ENCODE results near the gene TNP1. TPM values are rescaled to one million over a fixed set of nuclear protein-coding genes. Genes with fewer than 3 reads are reported as not detected.

Gene TNP1, protein sequence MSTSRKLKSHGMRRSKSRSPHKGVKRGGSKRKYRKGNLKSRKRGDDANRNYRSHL
- total RNA-seq: not detected in 2 replicates

DNA sequence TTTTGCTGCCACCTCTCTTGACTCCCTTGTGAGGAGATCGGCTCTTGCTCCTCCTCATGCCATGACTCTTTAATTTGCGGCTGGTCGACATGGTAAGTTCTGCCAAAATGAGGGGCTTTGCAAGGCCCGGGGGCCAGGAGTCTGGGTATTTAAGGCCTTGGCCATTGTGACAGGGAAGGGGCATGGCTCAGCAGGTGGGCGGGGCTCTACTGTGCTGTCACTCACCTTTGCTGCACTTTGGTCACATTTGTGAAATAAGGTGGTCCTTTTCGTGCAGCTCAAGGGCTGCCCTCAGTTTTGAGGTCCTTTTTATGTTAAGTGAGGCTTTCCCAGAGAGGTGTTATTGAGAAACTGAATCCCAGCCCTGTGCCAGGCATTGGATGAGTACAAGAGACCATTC is at the start of gene TNP1:
TSS of gene TNP1 (minus strand) at position 121 of the 400 bp plus-strand sequence. CDS start at position 91, 30 bp downstream.
- DNase-seq (ENCODE audit: low read depth) (no peak), FAIRE-seq (no peak)
- no peak within 1 kb of the TSS for H3K4me3 ChIP-seq (ENCODE audit: low read depth, low read length)
- TF ChIP-seq, protein P1, sequence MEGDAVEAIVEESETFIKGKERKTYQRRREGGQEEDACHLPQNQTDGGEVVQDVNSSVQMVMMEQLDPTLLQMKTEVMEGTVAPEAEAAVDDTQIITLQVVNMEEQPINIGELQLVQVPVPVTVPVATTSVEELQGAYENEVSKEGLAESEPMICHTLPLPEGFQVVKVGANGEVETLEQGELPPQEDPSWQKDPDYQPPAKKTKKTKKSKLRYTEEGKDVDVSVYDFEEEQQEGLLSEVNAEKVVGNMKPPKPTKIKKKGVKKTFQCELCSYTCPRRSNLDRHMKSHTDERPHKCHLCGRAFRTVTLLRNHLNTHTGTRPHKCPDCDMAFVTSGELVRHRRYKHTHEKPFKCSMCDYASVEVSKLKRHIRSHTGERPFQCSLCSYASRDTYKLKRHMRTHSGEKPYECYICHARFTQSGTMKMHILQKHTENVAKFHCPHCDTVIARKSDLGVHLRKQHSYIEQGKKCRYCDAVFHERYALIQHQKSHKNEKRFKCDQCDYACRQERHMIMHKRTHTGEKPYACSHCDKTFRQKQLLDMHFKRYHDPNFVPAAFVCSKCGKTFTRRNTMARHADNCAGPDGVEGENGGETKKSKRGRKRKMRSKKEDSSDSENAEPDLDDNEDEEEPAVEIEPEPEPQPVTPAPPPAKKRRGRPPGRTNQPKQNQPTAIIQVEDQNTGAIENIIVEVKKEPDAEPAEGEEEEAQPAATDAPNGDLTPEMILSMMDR (IDR thresholded peaks at IDR 0.05; ENCODE audit: insufficient read depth, low read length, severe bottlenecking): no peak
- H3K36me3 ChIP-seq (ENCODE audit: control insufficient read depth, insufficient read depth, low read length): no peaks in the 10 kb centered on the region
- H3K27me3 ChIP-seq (ENCODE audit: control insufficient read depth, insufficient read depth, low read length): no peaks in the 10 kb centered on the region

DNA sequence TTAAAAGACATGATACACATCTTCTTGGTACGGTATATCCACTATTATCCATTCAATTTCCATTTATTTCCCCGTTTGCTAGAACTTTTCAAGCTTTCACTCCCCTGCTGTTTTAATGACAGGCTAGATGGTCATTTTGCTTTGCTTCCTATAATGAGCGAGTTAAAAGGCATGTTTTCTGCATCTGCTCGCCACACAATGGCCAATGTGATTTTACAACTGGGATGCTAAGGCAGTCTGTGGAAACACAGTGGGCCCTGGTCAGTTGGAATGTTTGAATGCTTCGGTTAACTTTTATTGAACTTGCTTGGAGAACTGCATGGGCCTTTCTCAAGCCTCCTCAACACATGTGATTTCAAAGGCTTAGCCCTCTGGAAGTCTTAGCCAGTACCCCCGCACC is 48.4 kb upstream of the TNP1 start:
- TF ChIP-seq, protein P1 (IDR thresholded peaks at IDR 0.05; ENCODE audit: insufficient read depth, low read length, severe bottlenecking): no peak
- H3K27me3 ChIP-seq (ENCODE audit: control insufficient read depth, insufficient read depth, low read length): no peaks in the 10 kb centered on the region
- FAIRE-seq (no peak), DNase-seq (ENCODE audit: low read depth) (no peak)
- no peak overlapping the region for H3K4me3 ChIP-seq (ENCODE audit: low read depth, low read length)
- H3K36me3 ChIP-seq (ENCODE audit: control insufficient read depth, insufficient read depth, low read length): no peaks in the 10 kb centered on the region

DNA sequence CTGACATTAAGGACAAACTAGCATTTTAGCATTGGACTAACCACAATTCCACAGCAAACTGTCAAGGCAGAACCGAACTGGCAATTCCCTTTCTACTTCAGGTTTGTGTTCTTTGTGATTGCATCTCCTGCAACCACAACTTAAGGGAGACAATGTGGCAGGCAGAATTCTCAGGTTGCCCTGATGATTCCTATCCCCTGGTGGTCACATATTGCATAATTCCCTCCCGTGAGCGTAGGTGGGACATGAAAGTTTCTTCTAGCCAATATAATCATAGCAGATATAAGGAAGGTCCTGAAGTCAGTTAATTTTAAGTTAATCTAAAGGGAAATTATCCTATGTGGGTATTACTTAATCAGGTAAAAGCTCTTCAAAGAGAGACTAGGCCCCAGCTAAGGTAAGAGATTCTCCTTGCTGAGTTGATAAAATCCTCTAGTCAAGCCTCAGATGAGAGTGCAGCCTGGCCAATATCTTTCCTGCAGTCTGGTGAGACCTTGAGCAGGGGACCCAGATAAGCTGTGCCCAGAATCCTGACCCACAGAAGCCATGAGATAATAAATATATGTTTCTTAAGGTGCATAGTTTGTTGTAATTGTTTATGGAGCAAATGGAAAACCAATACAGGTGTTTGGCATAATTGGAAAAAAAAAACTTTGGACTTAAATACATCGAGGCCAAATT is 45.9 kb upstream of the TNP1 start:
- Histone ChIP-seq H3K36me3 (ENCODE audit: control insufficient read depth, insufficient read depth, low read length) (no peaks in the 10 kb centered on the region), H3K4me3 (ENCODE audit: low read depth, low read length) (no peak overlapping the region), H3K27me3 (ENCODE audit: control insufficient read depth, insufficient read depth, low read length) (no peaks in the 10 kb centered on the region)
- TF ChIP-seq, protein P1 (IDR thresholded peaks at IDR 0.05; ENCODE audit: insufficient read depth, low read length, severe bottlenecking): no peak
- no peak for DNase-seq (ENCODE audit: low read depth)
- FAIRE-seq: peak; percentile 43

DNA sequence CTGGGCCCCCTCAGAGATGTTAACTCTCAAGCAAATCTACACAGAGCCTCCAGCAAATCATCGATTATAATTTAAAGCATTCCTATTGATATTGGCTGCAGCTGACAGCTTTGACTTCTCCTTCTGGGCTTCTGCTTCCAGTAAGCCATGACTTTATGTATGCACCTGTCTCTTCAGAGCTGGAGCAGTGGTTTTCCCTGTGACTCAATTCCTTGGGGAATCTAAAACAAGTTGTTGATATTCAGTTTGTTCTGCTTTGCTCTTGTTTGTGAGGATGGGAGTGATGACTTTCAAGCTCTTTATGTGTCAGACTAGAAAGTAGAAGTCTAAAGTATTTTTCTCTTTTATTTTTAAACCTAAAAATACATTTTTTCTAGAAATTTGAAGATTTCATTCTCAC is 45.1 kb upstream of the TNP1 start:
- FAIRE-seq (no peak), DNase-seq (ENCODE audit: low read depth) (no peak)
- TF ChIP-seq, protein P1 (IDR thresholded peaks at IDR 0.05; ENCODE audit: insufficient read depth, low read length, severe bottlenecking): no peak
- no peak overlapping the region for H3K4me3 ChIP-seq (ENCODE audit: low read depth, low read length)
- H3K27me3 ChIP-seq (ENCODE audit: control insufficient read depth, insufficient read depth, low read length): no peaks in the 10 kb centered on the region
- no peaks in the 10 kb centered on the region for H3K36me3 ChIP-seq (ENCODE audit: control insufficient read depth, insufficient read depth, low read length)

DNA sequence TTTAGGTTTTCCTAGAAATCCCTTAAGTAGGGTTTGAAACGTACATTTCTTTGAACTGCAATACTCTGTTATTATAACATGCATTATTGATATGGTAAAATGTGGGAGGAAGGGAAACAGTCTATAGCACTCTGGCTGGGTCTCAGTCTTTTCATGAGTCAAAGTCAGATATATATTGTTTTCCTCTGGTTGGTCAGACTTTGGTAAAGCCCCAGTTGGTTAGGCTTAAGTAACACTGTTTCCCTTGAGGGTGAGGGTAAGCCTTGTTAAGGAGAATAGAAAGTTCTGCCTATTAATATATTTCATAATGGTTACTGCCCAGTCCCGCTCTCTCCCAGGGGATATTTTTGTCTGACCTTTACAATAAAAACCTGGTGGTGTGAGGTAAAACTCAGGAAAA is 44.7 kb upstream of the TNP1 start:
- Histone ChIP-seq H3K36me3 (ENCODE audit: control insufficient read depth, insufficient read depth, low read length) (no peaks in the 10 kb centered on the region), H3K4me3 (ENCODE audit: low read depth, low read length) (no peak overlapping the region), H3K27me3 (ENCODE audit: control insufficient read depth, insufficient read depth, low read length) (no peaks in the 10 kb centered on the region)
- DNase-seq (ENCODE audit: low read depth) (no peak), FAIRE-seq (no peak)
- TF ChIP-seq, protein P1 (IDR thresholded peaks at IDR 0.05; ENCODE audit: insufficient read depth, low read length, severe bottlenecking): no peak

DNA sequence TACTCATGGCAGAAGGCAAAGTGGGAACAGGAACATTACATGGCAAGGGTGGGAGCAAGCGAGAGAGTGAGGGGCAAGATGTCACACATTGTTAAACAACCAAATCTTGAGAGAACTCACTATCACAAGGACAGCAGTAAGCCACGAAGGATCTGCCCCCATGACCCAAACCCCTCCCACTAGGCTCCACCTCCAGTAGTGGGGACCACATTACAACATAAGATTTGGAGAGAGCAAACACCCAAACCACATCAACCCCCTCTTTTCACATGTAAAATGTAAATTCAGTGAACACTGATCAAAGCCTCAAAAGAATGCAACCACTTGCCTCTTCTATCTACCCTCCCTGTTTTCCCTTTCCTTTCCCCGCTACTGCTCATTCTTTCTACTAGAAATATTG is 43.6 kb upstream of the TNP1 start:
- TF ChIP-seq, protein P1 (IDR thresholded peaks at IDR 0.05; ENCODE audit: insufficient read depth, low read length, severe bottlenecking): no peak
- Histone ChIP-seq H3K4me3 (ENCODE audit: low read depth, low read length) (no peak overlapping the region), H3K36me3 (ENCODE audit: control insufficient read depth, insufficient read depth, low read length) (no peaks in the 10 kb centered on the region), H3K27me3 (ENCODE audit: control insufficient read depth, insufficient read depth, low read length) (no peaks in the 10 kb centered on the region)
- FAIRE-seq: no peak
- DNase-seq (ENCODE audit: low read depth): no peak
